Activated naive CD8-positive, alpha-beta T cell treated with anti-CD3 and anti-CD28 coated beads, Interleukin-2, amount 10 ng/mL, durations not matched to agents 7 days and 5 days (primary cell): ENCODE data around the gene ARHGAP6. TPM values are rescaled to one million over a fixed set of nuclear protein-coding genes. Genes with fewer than 3 reads are reported as not detected.
"Not testable (repeated sequence)": the region's sequence is repeated elsewhere in the genome, so short reads cannot be mapped to it uniquely, and the experiment has no call there.

Source experiments
- ATAC-seq: fragments of 150-1000 bp; cut with Tn5 transposase; one replicate; pipeline ENCODE4 v1.10.0; 2021; ENCODE audit warnings: low read depth, moderate library complexity
- POLR2A ChIA-PET: fragments of 350-600 bp; sonication (Branson Sonifier 250); formaldehyde crosslinking; loops from one replicate; lab custom pipeline; 2021; ENCODE audit warnings: antibody characterized with exemption; lab: Charles Lee
- DNase-seq: peaks from one replicate; pipeline ENCODE4 v3.0.0; 2021
- H3K27ac Mint-ChIP-seq: one replicate; pipeline ENCODE4 v1.8.0; 2022; ENCODE audit warnings: mild to moderate bottlenecking, mixed read lengths
- H3K27me3 Mint-ChIP-seq: one replicate; pipeline ENCODE4 v1.8.0; 2022; ENCODE audit warnings: mild to moderate bottlenecking, moderate library complexity, mixed read lengths
- H3K36me3 Mint-ChIP-seq: one replicate; pipeline ENCODE4 v1.8.0; 2021; ENCODE audit warnings: mild to moderate bottlenecking, mixed read lengths
- H3K4me1 Mint-ChIP-seq: one replicate; pipeline ENCODE4 v1.8.0; 2021; ENCODE audit warnings: mixed read lengths
- H3K4me3 Mint-ChIP-seq: one replicate; pipeline ENCODE4 v1.8.0; 2022; ENCODE audit warnings: mild to moderate bottlenecking, moderate library complexity, mixed read lengths
- H3K9me3 Mint-ChIP-seq: one replicate; pipeline ENCODE4 v1.8.0; 2021; ENCODE audit warnings: mixed read lengths
- total RNA-seq, 2 experiments: library from RNA; stranded (reverse); gene quantifications; one replicate each; pipeline ENCODE4 v1.2.3, GENCODE V29; 2021

ARHGAP6 gene
- total RNA-seq, 2 experiments from 2014 or later = not detected

GRCh38 chrX:11509786-11510185, 155.9 kb downstream of the ARHGAP6 start:
- no peak for DNase-seq
- Mint-ChIP-seq H3K27me3 (no peaks in the 10 kb centered on the region), H3K4me1 (no peaks in the 10 kb centered on the region), H3K27ac (no peak overlapping the region), H3K36me3 (no peaks in the 10 kb centered on the region), H3K9me3 (no peaks in the 10 kb centered on the region), H3K4me3 (no peak overlapping the region)
- ATAC-seq = no peak
- POLR2A ChIA-PET = no interaction called here

GRCh38 chrX:11504234-11504633, 161.5 kb downstream of the ARHGAP6 start:
- no peaks in the 10 kb centered on the region for H3K9me3 Mint-ChIP-seq
- H3K27ac Mint-ChIP-seq = no peak overlapping the region
- ATAC-seq = no peak
- no peaks in the 10 kb centered on the region for H3K27me3 Mint-ChIP-seq
- H3K36me3 Mint-ChIP-seq = no peaks in the 10 kb centered on the region
- H3K4me1 Mint-ChIP-seq = no peaks in the 10 kb centered on the region
- DNase-seq = no peak
- POLR2A ChIA-PET = no interaction called here
- H3K4me3 Mint-ChIP-seq = no peak overlapping the region

GRCh38 chrX:11499076-11500044, 166.4 kb downstream of the ARHGAP6 start:
- H3K27me3 Mint-ChIP-seq = no peaks in the 10 kb centered on the region
- no peaks in the 10 kb centered on the region for H3K4me1 Mint-ChIP-seq
- no peak overlapping the region for H3K27ac Mint-ChIP-seq
- ATAC-seq (no peak), DNase-seq (no peak)
- no peaks in the 10 kb centered on the region for H3K9me3 Mint-ChIP-seq
- no peak overlapping the region for H3K4me3 Mint-ChIP-seq
- H3K36me3 Mint-ChIP-seq = no peaks in the 10 kb centered on the region
- POLR2A ChIA-PET = no interaction called here

- DNase-seq, H3K4me3 Mint-ChIP-seq, H3K4me1 Mint-ChIP-seq, ATAC-seq, POLR2A ChIA-PET, H3K27ac Mint-ChIP-seq, H3K9me3 Mint-ChIP-seq, H3K27me3 Mint-ChIP-seq, H3K36me3 Mint-ChIP-seq: not testable (repeated sequence)
These were observed 174.3 kb downstream of the ARHGAP6 start for GRCh38 chrX:11491375-11491774.

- Mint-ChIP-seq H3K4me1 (no peaks in the 10 kb centered on the region), H3K27ac (no peak overlapping the region), H3K4me3 (no peak overlapping the region), H3K9me3 (no peaks in the 10 kb centered on the region), H3K36me3 (no peaks in the 10 kb centered on the region), H3K27me3 (peaks cover 5% of the 10 kb centered on the region)
- POLR2A ChIA-PET = no interaction called here
- DNase-seq = no peak
- no peak for ATAC-seq
These were observed 181.4 kb downstream of the ARHGAP6 start for GRCh38 chrX:11484290-11484689.

- H3K27me3 Mint-ChIP-seq = peaks cover 5% of the 10 kb centered on the region
- H3K36me3 Mint-ChIP-seq = no peaks in the 10 kb centered on the region
- POLR2A ChIA-PET = no interaction called here
- ATAC-seq = no peak
- H3K4me3 Mint-ChIP-seq = no peak overlapping the region
- no peak overlapping the region for H3K27ac Mint-ChIP-seq
- no peaks in the 10 kb centered on the region for H3K9me3 Mint-ChIP-seq
- no peak for DNase-seq
- H3K4me1 Mint-ChIP-seq = no peaks in the 10 kb centered on the region
These were observed 184.7 kb downstream of the ARHGAP6 start for GRCh38 chrX:11481035-11481434.

GRCh38 chrX:11480626-11481025, 185.1 kb downstream of the ARHGAP6 start:
- Mint-ChIP-seq H3K27ac (no peak overlapping the region), H3K36me3 (no peaks in the 10 kb centered on the region), H3K4me1 (no peaks in the 10 kb centered on the region), H3K4me3 (no peak overlapping the region), H3K27me3 (peaks cover 5% of the 10 kb centered on the region), H3K9me3 (no peaks in the 10 kb centered on the region)
- DNase-seq (no peak), ATAC-seq (no peak)
- POLR2A ChIA-PET = no interaction called here

GRCh38 chrX:11478911-11479310, 186.8 kb downstream of the ARHGAP6 start:
- Mint-ChIP-seq H3K27me3 (no peaks in the 10 kb centered on the region), H3K27ac (no peak overlapping the region), H3K9me3 (no peaks in the 10 kb centered on the region), H3K36me3 (no peaks in the 10 kb centered on the region), H3K4me1 (no peaks in the 10 kb centered on the region), H3K4me3 (no peak overlapping the region)
- DNase-seq (no peak), ATAC-seq (no peak)
- POLR2A ChIA-PET = no interaction called here

GRCh38 chrX:11478026-11478425, 187.7 kb downstream of the ARHGAP6 start:
- Mint-ChIP-seq H3K9me3 (no peaks in the 10 kb centered on the region), H3K4me3 (no peak overlapping the region), H3K27me3 (no peaks in the 10 kb centered on the region), H3K36me3 (no peaks in the 10 kb centered on the region), H3K4me1 (no peaks in the 10 kb centered on the region), H3K27ac (no peak overlapping the region)
- POLR2A ChIA-PET = no interaction called here
- DNase-seq (no peak), ATAC-seq (no peak)

- Mint-ChIP-seq H3K9me3 (no peaks in the 10 kb centered on the region), H3K27ac (no peak overlapping the region), H3K4me3 (no peak overlapping the region), H3K27me3 (no peaks in the 10 kb centered on the region), H3K36me3 (no peaks in the 10 kb centered on the region), H3K4me1 (no peaks in the 10 kb centered on the region)
- DNase-seq = no peak
- ATAC-seq = no peak
- POLR2A ChIA-PET = no interaction called here
These were observed 191.1 kb downstream of the ARHGAP6 start for GRCh38 chrX:11474576-11474975.

- Mint-ChIP-seq H3K27ac (no peak overlapping the region), H3K4me3 (no peak overlapping the region), H3K4me1 (no peaks in the 10 kb centered on the region), H3K9me3 (no peaks in the 10 kb centered on the region), H3K36me3 (no peaks in the 10 kb centered on the region), H3K27me3 (no peaks in the 10 kb centered on the region)
- DNase-seq (no peak), ATAC-seq (no peak)
- POLR2A ChIA-PET = no interaction called here
These were observed 191.7 kb downstream of the ARHGAP6 start for GRCh38 chrX:11474021-11474420.

- POLR2A ChIA-PET = no interaction called here
- no peak overlapping the region for H3K27ac Mint-ChIP-seq
- no peaks in the 10 kb centered on the region for H3K4me1 Mint-ChIP-seq
These were observed 192.8 kb downstream of the ARHGAP6 start for GRCh38 chrX:11472879-11473278.

GRCh38 chrX:11472381-11472780, 193.3 kb downstream of the ARHGAP6 start:
- ATAC-seq (no peak), DNase-seq (no peak)
- Mint-ChIP-seq H3K27me3 (no peaks in the 10 kb centered on the region), H3K9me3 (no peaks in the 10 kb centered on the region), H3K4me1 (no peaks in the 10 kb centered on the region), H3K27ac (no peak overlapping the region), H3K4me3 (no peak overlapping the region), H3K36me3 (no peaks in the 10 kb centered on the region)
- POLR2A ChIA-PET = no interaction called here

More at GRCh38 chrX:11472879-11473278, 192.8 kb downstream of the ARHGAP6 start:
- Mint-ChIP-seq H3K36me3 (no peaks in the 10 kb centered on the region), H3K27me3 (no peaks in the 10 kb centered on the region), H3K4me3 (no peak overlapping the region), H3K9me3 (no peaks in the 10 kb centered on the region)
- ATAC-seq (no peak), DNase-seq (no peak)

GRCh38 chrX:11470250-11470974, 195.3 kb downstream of the ARHGAP6 start:
- Mint-ChIP-seq H3K27me3 (no peaks in the 10 kb centered on the region), H3K4me1 (no peaks in the 10 kb centered on the region)

More at GRCh38 chrX:11470250-11470974, 195.3 kb downstream of the ARHGAP6 start:
- no peaks in the 10 kb centered on the region for H3K36me3 Mint-ChIP-seq
- no peaks in the 10 kb centered on the region for H3K9me3 Mint-ChIP-seq
- POLR2A ChIA-PET = no interaction called here
- ATAC-seq (no peak), DNase-seq (no peak)
- H3K4me3 Mint-ChIP-seq = no peak overlapping the region
- H3K27ac Mint-ChIP-seq = no peak overlapping the region
